IPS-NIHi11 (cell line): Measurements from ENCODE around the gene SLC9A7.
A peak's percentile ranks its signal among the peaks of the same experiment; 100 is the strongest.

ENCODE experiments used
- DNase-seq: peaks from one replicate; pipeline ENCODE4 v3.0.0; 2012; ENCODE audit warnings: mixed read lengths, low spot score

SLC9A7 gene

GRCh38 chrX:46647251-46647650 is 111.7 kb downstream of the SLC9A7 start:
- no peak for DNase-seq

DNA sequence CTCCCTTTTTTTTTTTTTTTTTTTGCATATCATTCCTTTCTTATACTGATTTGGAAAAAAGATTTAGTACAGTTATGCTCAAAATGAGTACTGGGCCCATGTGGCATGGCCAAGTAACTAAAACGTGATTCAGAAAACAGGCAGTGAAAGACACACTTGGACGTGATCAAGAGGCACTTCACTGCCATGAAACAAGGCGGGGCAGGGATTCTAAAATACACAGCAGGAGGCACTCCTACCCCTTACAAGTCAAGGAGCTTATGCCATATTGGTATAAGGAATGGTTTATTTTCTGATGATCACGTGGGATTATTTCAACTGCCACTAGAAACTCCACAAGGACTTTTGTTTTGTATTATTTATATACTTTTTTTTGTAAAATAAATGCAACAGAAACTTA is 113.3 kb downstream of the SLC9A7 start:
- DNase-seq: no peak

- DNase-seq: no peak
Observed at GRCh38 chrX:46643636-46644035, 115.3 kb downstream of the SLC9A7 start.

DNA sequence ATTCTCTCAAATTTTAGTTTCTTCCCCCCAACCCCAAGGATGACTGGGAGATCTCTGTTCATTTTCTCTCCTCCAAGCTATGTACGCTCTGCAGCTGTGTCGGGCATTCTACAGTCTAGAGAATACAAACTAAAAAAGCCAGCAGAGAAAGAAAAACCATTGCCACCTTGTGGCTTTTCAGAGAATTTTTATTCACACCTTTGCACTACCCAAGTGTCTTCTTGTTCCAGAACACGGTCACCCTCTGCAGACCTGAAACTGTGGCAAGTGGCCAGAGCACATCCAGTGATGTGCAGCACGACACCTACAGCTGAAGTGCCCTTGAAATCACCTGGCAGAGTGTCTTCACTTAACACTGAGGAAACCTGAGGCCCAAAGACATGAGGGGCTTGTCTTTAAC is 116.8 kb downstream of the SLC9A7 start:
- peak; percentile 17 for DNase-seq

DNA sequence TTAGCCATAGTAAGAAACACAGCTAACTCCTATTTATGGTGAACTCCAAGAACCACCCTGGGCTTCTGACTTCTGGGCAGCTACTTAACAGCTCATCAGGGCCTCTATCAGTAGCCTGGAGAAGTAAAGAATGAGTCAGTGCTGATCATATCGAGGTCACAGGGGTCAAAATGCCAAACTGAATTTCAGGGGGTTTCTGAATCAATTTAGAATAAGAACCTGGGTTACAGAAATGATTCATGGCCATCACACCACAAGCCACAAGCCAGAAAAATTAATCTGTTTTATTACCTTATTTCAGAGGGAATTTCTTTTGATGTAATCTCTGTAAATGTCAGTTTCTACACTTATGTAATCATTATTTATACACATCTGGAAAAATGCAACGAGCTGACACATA is 121.0 kb downstream of the SLC9A7 start:
- no peak for DNase-seq

DNA sequence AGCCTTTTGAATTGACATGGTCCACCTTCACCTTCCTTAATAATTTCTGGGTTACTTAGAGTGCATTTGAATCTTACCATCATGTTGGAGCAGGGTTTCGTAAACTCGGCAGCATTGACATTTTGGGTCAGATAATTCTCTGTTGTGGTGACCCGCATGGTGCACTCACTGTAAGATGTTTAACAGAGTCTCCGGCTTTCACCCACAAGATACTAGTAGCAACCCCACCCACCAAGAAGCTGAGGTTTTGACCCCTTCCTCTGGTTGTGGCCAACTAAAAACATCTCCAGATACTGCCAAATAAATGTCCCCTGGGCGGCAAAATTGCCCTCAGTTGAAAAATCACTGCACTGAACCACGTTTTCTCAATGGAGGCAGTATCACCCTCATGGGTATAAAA is 122.7 kb downstream of the SLC9A7 start:
- no peak for DNase-seq

DNA sequence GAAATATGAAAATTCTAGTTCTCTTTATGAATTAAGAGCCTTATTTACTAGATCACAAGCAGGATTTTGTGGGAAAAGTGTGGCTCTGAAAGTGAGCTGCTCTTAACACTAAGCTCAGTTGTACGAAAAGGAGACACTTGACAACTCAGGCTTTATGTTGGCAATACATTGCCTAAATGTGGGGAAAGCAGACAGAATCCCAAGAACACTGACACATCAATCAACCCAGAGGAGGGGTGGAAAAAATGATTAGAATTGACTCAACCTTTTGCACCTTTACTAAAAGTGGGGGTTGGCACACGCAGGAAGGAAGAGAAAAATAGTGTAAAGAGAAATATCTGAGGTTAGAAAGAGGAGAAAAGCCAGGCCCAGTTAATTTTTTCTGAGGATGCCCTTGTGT is 123.7 kb downstream of the SLC9A7 start:
- DNase-seq: no peak

DNA sequence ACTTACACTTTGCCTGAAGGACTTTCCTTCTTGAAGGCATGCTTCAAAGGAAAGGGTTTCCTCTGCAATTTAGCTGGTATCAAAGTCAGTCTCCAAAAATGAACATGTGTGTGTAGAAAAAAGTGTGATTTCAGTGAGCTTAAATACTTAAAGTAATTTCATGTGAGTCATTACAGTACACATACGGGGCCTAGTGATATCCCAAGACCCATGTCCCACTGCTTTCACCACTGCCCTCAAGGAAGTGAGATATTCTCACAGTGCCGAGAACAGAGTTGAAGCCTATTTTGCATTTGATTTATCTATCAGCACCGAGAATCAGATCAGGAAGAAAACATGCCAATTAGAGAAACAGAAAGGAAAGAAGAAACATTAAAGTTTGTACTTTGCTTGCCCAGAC is 124.3 kb downstream of the SLC9A7 start:
- DNase-seq: no peak

DNA sequence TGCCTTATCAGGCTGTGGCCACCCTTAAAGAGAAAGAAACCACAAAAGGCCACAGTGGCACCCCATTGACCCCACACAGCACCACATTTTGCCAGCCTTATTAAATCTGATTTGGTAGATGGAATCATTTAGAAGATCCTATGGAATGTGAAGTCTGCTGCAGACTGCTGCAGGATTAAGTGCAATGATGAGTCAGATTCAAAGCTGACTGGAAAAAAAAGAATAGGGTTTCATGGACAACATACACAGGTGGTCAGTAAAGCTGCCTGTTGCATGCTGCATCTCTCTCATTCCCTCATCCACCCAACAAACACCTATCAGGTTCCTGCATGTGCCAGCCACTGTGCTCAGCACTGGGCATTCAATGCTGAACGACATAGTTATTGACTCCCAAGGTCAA is 128.8 kb downstream of the SLC9A7 start:
- no peak for DNase-seq

DNA sequence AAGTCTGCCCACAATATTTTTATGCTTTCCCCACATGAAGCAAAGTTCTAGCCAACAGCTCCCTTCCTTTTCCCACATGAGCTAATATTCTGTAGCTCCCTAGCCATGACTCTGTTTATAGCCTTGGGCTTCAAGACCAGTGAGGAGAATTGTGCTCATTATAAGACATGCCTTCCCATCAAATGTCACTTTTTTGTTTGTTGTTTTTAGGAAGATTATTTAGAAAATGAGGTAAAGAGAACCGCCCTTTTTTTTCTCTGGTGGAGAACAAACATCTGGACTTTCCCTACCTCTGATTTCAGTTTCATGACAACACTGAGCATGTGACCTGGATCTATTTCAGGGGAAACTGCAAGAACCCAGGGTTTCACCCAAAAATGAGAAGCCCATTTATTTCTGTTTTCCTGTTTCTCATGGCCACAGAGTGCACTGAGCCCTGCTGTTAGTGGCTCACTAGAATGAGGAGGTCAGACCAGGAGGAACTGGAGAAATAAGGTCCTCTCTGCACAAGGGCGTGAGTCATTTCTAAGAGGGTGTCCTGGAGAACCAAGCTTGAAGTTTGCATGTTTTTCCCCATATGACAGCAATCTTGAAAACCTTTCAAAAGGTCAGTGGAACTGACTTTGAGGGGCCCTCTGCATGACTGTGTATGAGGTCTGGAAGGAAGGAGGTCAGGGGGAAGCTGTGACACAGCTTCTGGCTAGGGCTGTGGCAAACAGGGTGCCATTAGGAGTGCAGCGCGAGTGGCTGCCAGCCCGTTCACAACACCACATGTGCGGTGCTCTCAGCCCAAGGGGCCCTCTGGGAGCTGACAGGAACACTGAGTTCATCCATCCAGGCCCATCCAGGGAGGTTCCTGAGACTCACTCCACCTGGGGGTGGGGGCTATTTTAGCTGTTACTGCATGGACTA is 130.2 kb downstream of the SLC9A7 start:
- DNase-seq: no peak

DNA sequence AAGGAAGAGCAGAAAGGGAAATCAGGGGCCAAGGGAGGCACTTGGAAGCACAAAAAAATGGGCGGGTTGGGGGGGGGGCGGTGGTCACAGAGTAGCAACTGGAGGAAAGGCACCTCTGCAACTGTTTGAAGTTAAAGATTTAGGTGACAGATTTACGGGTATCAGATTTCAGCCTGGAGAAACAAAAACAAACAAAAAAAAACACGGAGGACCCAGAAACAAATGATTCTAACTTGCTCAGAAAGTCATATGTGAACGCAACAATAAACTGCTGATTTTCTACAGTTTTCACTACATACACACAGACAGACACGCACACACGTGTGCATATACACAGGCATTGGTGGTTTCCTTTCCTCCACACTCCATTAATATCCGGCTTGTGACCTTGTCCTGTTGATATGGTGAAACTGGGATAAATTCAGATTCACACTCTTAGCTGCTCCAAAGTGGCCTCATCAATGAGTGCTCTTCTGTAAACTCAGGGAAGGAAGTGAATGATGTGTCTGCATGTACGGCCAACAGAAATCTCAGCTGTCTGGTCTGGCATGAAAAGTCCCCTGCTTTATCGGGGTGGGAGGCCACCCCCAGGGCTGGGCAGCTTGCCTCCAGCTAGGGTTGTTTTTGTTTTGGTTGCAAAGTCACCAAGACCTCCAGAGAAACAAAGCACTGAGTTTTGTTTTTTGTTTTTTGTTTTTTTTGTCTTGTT is 131.1 kb downstream of the SLC9A7 start:
- no peak for DNase-seq

- no peak for DNase-seq
Observed at GRCh38 chrX:46627062-46627461, 131.9 kb downstream of the SLC9A7 start.

DNA sequence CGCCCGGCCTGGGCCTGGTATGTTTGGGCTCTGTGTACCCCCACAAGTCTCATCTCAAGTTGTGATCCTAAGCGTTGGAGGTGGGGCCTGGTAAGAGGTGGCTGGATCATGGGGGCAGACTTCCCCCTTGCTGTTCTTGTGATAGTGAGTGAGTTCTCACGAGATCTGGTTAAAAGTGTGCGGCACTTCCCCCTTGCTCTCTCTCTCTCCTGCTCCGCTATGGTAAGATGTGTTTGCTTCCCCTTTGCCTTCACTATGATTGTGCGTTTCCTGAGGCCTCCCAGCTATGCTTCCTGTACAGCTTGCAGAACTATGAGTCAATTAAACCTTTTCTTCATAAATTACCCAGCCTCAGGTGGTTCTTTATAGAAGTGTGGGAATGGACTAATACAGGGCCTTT is 132.4 kb downstream of the SLC9A7 start:
- DNase-seq: no peak

- no peak for DNase-seq
Observed at GRCh38 chrX:46624090-46624786, 134.7 kb downstream of the SLC9A7 start.

- no peak for DNase-seq
Observed at GRCh38 chrX:46621572-46621971, 137.3 kb downstream of the SLC9A7 start.

DNA sequence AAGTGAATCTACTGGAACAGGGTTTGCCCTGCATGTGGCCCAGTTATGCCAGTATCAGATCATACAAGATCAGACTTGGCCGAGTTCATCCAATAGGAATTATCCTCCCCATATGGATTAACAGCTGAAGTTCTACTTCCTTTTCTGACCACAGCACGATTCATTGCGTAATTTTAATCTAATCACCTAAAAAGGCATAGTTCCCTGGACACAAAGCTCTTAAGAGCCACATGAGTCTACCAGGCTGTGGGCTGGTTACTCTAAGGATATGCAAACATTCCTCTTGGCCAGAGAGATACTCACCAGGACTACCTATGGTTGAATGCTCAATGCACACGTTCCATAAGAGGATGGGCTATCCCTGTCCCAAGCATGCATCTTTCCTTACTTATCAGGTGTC is 138.4 kb downstream of the SLC9A7 start:
- no peak for DNase-seq

DNA sequence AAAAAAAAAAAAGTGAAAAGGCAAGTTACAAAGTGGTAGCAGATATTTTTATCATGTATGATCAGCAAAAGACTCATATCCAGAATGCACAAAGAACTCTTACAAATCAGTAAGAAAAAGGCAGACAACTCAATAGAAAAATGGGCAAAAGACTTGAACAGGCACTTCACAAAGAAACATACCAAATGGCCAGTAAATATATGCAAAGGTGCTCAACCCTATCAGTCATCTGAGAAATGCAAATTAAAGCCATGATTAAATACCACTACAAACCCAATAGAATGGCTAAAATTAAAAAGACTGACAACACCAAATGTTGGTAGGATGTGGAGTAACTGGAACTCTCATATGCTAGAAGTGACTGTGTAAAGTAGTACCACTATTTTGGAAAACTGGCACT is 140.0 kb downstream of the SLC9A7 start:
- DNase-seq: no peak

DNA sequence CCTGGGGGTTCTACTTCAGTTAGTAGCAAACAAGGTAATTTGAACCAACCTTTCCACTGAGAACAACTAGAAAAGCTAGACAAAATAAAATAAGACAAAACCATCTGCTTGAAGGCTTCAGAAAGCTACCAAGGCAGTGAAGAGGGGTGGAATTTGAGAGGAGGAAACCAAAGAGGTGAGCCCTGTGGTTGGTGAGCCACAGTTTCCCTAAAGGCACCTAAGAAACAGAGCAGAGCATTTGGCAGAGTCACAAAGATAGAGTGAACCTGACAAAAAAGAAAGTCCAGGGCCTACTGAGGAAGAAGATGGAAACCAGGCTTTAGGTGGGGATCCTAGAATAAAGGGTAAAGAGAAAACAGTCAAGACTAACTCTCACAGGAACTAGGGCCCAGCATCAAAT is 141.0 kb downstream of the SLC9A7 start:
- no peak for DNase-seq

GRCh38 chrX:46611658-46612362 is 147.1 kb downstream of the SLC9A7 start:
- no peak for DNase-seq

DNA sequence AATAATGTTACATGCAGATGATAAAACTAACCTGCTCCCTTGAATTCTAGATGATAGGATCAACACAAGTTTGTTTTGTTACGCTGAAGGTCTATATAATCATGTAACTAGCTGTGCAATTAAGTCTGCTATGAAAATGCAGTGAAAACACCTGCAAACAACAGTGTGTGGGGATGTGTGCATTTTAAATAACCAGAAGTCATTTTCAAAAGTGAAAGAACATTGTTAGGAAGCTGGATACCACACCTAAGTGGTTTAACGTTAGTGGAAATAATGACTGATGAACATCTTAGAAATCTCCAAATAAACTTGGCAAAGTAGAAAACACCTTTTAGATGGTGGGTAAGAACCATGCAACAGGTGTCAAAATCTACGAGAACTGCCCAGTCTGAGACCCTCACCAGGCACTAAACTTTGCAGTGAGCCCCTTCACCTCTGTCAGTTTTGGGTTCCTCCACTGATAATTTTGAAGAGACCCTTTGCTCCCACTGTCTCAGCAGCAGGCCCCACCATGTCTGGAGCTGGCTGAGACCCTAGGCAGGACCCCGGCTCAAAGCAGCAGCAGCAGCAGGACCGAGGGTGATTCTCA is 148.8 kb downstream of the SLC9A7 start:
- no peak for DNase-seq

DNA sequence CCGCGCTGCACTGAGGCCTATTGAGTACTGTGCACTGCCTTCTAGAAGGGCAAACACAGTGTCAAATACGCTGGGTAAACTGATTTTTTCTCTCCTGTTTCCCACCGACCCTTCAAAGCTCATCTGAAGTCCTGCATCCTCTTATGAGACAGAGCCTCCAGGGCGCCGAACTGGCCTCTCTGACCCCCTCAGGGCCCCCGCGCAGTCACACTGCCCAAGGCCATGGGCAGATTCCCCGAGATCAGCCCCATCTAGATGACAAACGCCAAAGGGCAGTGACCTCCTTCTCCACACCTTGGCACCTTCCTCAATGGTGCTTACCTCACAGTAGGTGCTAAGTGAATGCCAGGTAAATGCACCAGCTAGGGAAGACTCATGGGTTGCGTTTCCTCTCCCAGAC is 151.0 kb downstream of the SLC9A7 start:
- no peak for DNase-seq
